Body of pancreas (tissue), 4 donors: Measurements from ENCODE around the gene RAB12. TPM values are rescaled to one million over a fixed set of nuclear protein-coding genes. Genes with fewer than 3 reads are reported as not detected.
A peak's percentile ranks its signal among the peaks of the same experiment; 100 is the strongest.

Experiments
- ATAC-seq: fragments of 150-250 bp; one replicate; pipeline ENCODE4 v1.9.1; 2016
- DNase-seq, 4 donors: peaks; one replicate each; pipeline ENCODE4 v3.0.0-alpha.2; 2019
- H3K27ac ChIP-seq, 4 donors: fragments of 200-600 bp; sonication (generic); 1 replicate in 3 of 4; 2 replicates in 1 of 4; pipeline versions ENCODE4 v1.5.1 to v1.6.1; 2016 to 2019; ENCODE audit warnings: mild to moderate bottlenecking in 1 of 4, mixed read lengths in 1 of 4, moderate library complexity in 1 of 4
- H3K27me3 ChIP-seq, 2 donors: fragments of 200-600 bp; sonication (generic); one replicate each; pipeline ENCODE4 v1.6.0; 2016; ENCODE audit warnings: mild to moderate bottlenecking in 1 of 2
- H3K36me3 ChIP-seq, 2 donors: fragments of 200-600 bp; sonication (generic); replicated peaks in 1 of 2; 2 replicates each; pipeline ENCODE4 v1.5.1; 2016; ENCODE audit warnings: low read depth in 2 of 2; ENCODE audit not compliant: insufficient read depth in 1 of 2
- H3K4me1 ChIP-seq: fragments of 200-600 bp; sonication (generic); one replicate; pipeline ENCODE4 v1.6.0; 2016
- H3K4me3 ChIP-seq, 2 donors: fragments of 200-600 bp; sonication (generic); 1 replicate in 1 of 2; 2 replicates in 1 of 2; pipeline ENCODE4 v1.5.1; 2016 to 2019
- H3K9me3 ChIP-seq, 3 donors: fragments of 200-600 bp; sonication (generic); 1 replicate in 2 of 3; 2 replicates in 1 of 3; pipeline ENCODE4 v1.5.1; 2016
- CTCF ChIP-seq, 7 experiments: fragments of 450-650 bp in 4 of 7; fragments of 200-600 bp in 3 of 7; sonication (generic) in 3 of 7; IDR thresholded peaks; one replicate each; pipeline ENCODE4 v1.5.1; 2016 to 2019; ENCODE audit warnings: antibody characterized with exemption in 7 of 7
- POLR2A ChIP-seq, 3 donors: fragments of 450-650 bp; IDR thresholded peaks; one replicate each; pipeline ENCODE4 v1.6.1; 2016; ENCODE audit warnings: antibody characterized with exemption in 3 of 3, mild to moderate bottlenecking in 2 of 3
- WGBS, 2 donors: methylation state at CpG; one replicate each; pipeline ENCODE4 v1.1.5; 2017; 5-methylcytosine and 5-hydroxymethylcytosine counted together
- intact Hi-C: fragments of 100-400 bp; cut with DNase I; formaldehyde crosslinking; loops from one replicate; pipeline ENCODE4 v1.15.1; 2023
- total RNA-seq, 2 donors: library from RNA; depleted of rRNA; stranded (reverse); fragments of >200 nt; gene quantifications; one replicate each; pipeline ENCODE4 v1.1.0, GENCODE V29; 2016

Gene RAB12
- total RNA-seq = 10 to 100 TPM; 18.9 to 26.7 TPM

DNA sequence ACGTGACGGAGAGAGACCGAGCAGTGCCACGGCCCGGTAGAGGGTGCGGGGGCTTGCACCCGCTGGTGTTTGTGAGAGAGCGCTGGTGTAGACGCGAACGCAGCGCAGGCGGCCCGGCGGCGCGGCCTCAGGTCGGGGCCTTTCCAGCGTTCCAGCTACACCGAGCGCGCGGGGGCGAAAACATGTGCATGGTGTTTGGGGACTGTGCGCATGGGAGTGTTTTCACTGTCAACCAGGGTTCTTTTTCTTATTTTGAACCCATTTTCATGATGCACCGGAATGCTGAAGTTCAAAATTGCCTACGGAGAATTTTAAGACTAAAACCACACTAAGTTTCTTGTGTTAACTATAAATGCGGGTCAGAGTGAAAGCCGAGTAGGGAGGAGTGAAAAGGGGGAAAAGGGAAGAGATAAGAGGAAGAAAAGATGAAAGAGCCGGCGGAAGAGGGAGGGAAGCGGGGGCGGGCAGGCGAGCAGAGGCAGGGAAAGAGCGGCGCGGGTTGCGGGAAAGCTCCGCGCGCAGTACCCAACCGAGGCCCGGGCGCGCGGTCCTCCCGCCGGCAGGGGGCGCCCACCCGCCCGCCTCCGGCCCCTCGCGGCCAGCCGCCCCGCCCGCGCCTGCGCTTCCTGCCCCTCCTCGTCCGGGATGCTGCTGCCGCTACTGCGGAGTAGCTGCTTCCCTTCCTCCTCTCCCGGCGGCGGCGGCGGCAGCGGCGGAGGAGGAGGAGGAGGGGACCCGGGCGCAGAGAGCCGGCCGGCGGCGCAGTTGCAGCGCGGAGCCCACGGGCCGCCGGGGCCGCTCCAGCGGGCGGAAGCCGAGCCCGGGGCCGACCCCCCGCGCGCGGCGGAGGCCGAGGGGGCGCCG is at the start of gene RAB12:
Gene RAB12, plus strand, starts transcription at position 643 of the 864 bp plus-strand sequence. Its CDS starts 3 bp downstream, at position 646.
- peak within 1 kb of the TSS; percentile 78 to 79 for H3K4me3 ChIP-seq
- DNase-seq (peak; percentile 86 to 87 (median 86)), ATAC-seq (peak; percentile 94)
- H3K27ac ChIP-seq = peak within 1 kb of the TSS in 3 of 4 donors; percentile 39 to 62 (median 50)
- no peaks in the 10 kb centered on the region for H3K27me3 ChIP-seq
- peak; percentile 45 to 94 (median 92) for TF ChIP-seq CTCF (IDR thresholded peaks at IDR 0.05)
- peak; percentile 21 to 43 (median 42) for TF ChIP-seq POLR2A (IDR thresholded peaks at IDR 0.05)
- H3K4me1 ChIP-seq = peaks cover 30% of the 10 kb centered on the region
- intact Hi-C loops = no loop called here
- no peaks in the 10 kb centered on the region for H3K36me3 ChIP-seq
- no peaks in the 10 kb centered on the region for H3K9me3 ChIP-seq
- WGBS, 2 donors = 4 to 17% methylated on average over 47 to 95 of the region's 95 CpGs

DNA sequence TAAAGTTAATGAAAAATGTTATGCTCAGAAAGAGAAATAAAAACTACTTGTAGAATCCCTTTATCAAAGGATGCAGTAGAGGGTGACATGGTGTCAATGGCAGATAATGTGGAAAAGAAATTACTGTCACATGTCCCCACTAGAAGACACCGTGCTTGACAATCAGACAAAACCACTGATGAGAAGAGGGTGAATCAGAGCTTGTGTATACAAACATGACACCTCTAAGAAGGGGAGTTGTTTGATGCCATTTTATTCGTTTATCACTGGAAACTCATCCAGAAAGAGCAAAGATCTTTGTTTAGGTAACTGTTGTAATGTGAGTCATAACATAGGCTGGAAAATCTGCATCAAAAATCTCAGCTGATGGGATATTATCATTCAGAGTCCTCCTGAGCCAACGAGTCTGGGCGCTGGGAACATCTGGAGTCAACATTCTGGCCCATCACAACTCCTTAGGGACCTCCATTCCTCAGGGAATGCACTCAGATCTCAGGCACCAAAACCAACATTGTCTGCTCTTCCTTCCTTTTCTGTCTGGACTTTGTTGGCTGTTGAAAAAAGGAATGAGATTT is 49.5 kb upstream of the RAB12 start:
- no peak overlapping the region for H3K27ac ChIP-seq
- TF ChIP-seq POLR2A (IDR thresholded peaks at IDR 0.05) (no peak), CTCF (IDR thresholded peaks at IDR 0.05) (no peak)
- intact Hi-C loops = no loop called here
- no peaks in the 10 kb centered on the region for H3K36me3 ChIP-seq
- H3K4me3 ChIP-seq = no peak overlapping the region
- no peaks in the 10 kb centered on the region for H3K4me1 ChIP-seq
- 47 to 50% methylated on average over 4 of the region's 4 CpGs for WGBS, 2 donors
- DNase-seq (no peak), ATAC-seq (no peak)
- no peaks in the 10 kb centered on the region for H3K27me3 ChIP-seq
- H3K9me3 ChIP-seq = no peaks in the 10 kb centered on the region

GRCh38 chr18:8561123-8561910 is 47.9 kb upstream of the RAB12 start:
- H3K27me3 ChIP-seq = no peaks in the 10 kb centered on the region
- intact Hi-C loops = no loop called here
- no peaks in the 10 kb centered on the region for H3K4me1 ChIP-seq
- 61 to 70% methylated on average over 8 of the region's 8 CpGs for WGBS, 2 donors
- DNase-seq (no peak), ATAC-seq (no peak)
- no peak overlapping the region for H3K4me3 ChIP-seq
- no peak overlapping the region for H3K27ac ChIP-seq
- TF ChIP-seq POLR2A (IDR thresholded peaks at IDR 0.05) = no peak
- no peak for TF ChIP-seq CTCF (IDR thresholded peaks at IDR 0.05)
- H3K9me3 ChIP-seq = no peaks in the 10 kb centered on the region
- no peaks in the 10 kb centered on the region for H3K36me3 ChIP-seq

- no peaks in the 10 kb centered on the region for H3K9me3 ChIP-seq
- intact Hi-C loops = no loop called here
- no peak overlapping the region for H3K4me3 ChIP-seq
- no peak for ATAC-seq
- TF ChIP-seq CTCF (IDR thresholded peaks at IDR 0.05) (no peak), POLR2A (IDR thresholded peaks at IDR 0.05) (no peak)
- no peaks in the 10 kb centered on the region for H3K36me3 ChIP-seq
- 84 to 85% methylated on average over 6 of the region's 6 CpGs for WGBS, 2 donors
- no peak overlapping the region for H3K27ac ChIP-seq
- H3K4me1 ChIP-seq = no peaks in the 10 kb centered on the region
- DNase-seq = no peak
- H3K27me3 ChIP-seq = no peaks in the 10 kb centered on the region
Observed at GRCh38 chr18:8562070-8562469, 47.2 kb upstream of the RAB12 start.
